GM19438 (cell line): ENCODE measurements around the gene PPTC7.

Source experiments
- ATAC-seq: cut with Tn5 transposase; IDR thresholded peaks from one replicate; pipeline ENCODE4 v1.9.1; 2021; ENCODE audit warnings: low read depth; ENCODE audit not compliant: unreplicated experiment

Gene PPTC7

GRCh38 chr12:110498984-110499706, 84.0 kb downstream of the PPTC7 start:
- ATAC-seq, result no peak
